OCI-LY1 (cell line): ENCODE results near the gene PEX1.
A peak's percentile ranks its signal among the peaks of the same experiment; 100 is the strongest.
"Not testable (repeated sequence)": the region's sequence is repeated elsewhere in the genome, so short reads cannot be mapped to it uniquely, and the experiment has no call there.

Experiments used
- H2AFZ ChIP-seq: fragments of 200-600 bp; sonication (generic), shearing (Covaris generic); 2 replicates; pipeline ENCODE4 v1.6.0; 2014; ENCODE audit warnings: antibody characterized with exemption, mild to moderate bottlenecking, low read length
- H3F3A ChIP-seq: fragments of 200-600 bp; sonication (generic), shearing (Covaris generic); 2 replicates; pipeline ENCODE4 v1.6.0; 2014; ENCODE audit warnings: mild to moderate bottlenecking, antibody characterized with exemption, low read length, moderate library complexity; ENCODE audit not compliant: insufficient read depth
- H3K27ac ChIP-seq: fragments of 200-600 bp; sonication (generic); 2 replicates; pipeline ENCODE4 v1.5.1; 2014; ENCODE audit warnings: low read length, mixed run types, mild to moderate bottlenecking, low read depth; ENCODE audit not compliant: poor library complexity, severe bottlenecking
- H3K27me3 ChIP-seq: fragments of 200-600 bp; sonication (generic); 2 replicates; pipeline ENCODE4 v1.6.0; 2014; ENCODE audit warnings: antibody characterized with exemption, mild to moderate bottlenecking, low read length, moderate library complexity; ENCODE audit not compliant: insufficient read depth
- H3K36me3 ChIP-seq: fragments of 200-600 bp; sonication (generic); 2 replicates; pipeline ENCODE4 v1.6.1; 2014; ENCODE audit warnings: mild to moderate bottlenecking, antibody characterized with exemption, low read length, moderate library complexity, mixed read lengths; ENCODE audit not compliant: insufficient read depth
- H3K4me1 ChIP-seq: fragments of 200-600 bp; sonication (generic); 2 replicates; pipeline ENCODE4 v1.5.1; 2014; ENCODE audit warnings: mild to moderate bottlenecking, low read length, moderate library complexity; ENCODE audit not compliant: insufficient read depth, severe bottlenecking
- H3K4me2 ChIP-seq: fragments of 200-600 bp; sonication (generic), shearing (Covaris generic); 2 replicates; pipeline ENCODE4 v1.6.1; 2014; ENCODE audit warnings: low read length
- H3K4me3 ChIP-seq: fragments of 200-600 bp; sonication (generic); 2 replicates; pipeline ENCODE4 v1.5.1; 2014; ENCODE audit warnings: low read length, low read depth, mild to moderate bottlenecking, mixed read lengths; ENCODE audit not compliant: poor library complexity, severe bottlenecking
- H3K79me2 ChIP-seq: fragments of 200-600 bp; shearing (Covaris generic); 2 replicates; pipeline ENCODE4 v1.6.1; 2016; ENCODE audit warnings: mixed run types, low read length, mixed read lengths; ENCODE audit not compliant: insufficient read depth
- H3K9ac ChIP-seq: fragments of 200-600 bp; sonication (generic), shearing (Covaris generic); 2 replicates; pipeline ENCODE4 v1.6.1; 2014; ENCODE audit warnings: mild to moderate bottlenecking, low read length, mixed read lengths
- H3K9me2 ChIP-seq: fragments of 200-600 bp; sonication (generic), shearing (Covaris generic); 2 replicates; pipeline ENCODE4 v1.6.1; 2014; ENCODE audit warnings: low read depth, mild to moderate bottlenecking, low read length, mixed read lengths
- H3K9me3 ChIP-seq: fragments of 200-600 bp; shearing (Covaris generic); 2 replicates; pipeline ENCODE4 v1.6.1; 2014; ENCODE audit warnings: low read length, mixed read lengths
- H4K20me1 ChIP-seq: fragments of 200-600 bp; sonication (generic), shearing (Covaris generic); 2 replicates; pipeline ENCODE4 v1.6.0; 2016; ENCODE audit warnings: mild to moderate bottlenecking, low read length; ENCODE audit not compliant: insufficient read depth
- CTCF ChIP-seq: fragments of 200-600 bp; sonication (generic), shearing (Covaris generic); IDR thresholded peaks from 2 replicates; pipeline ENCODE4 v1.5.1; 2017; ENCODE audit warnings: mild to moderate bottlenecking, antibody characterized with exemption, low read length, moderate library complexity, mixed read lengths
- EZH2 ChIP-seq: fragments of 200-600 bp; sonication (generic), shearing (Covaris generic); IDR thresholded peaks from 2 replicates; pipeline ENCODE4 v1.8.0; 2017; ENCODE audit warnings: borderline replicate concordance, mixed run types, mild to moderate bottlenecking, antibody characterized with exemption, low read length, moderate library complexity, mixed read lengths

Gene PEX1

GRCh38 chr7:92468589-92468988 lies 59.7 kb downstream of the PEX1 start:
- H3F3A ChIP-seq, H3K9me3 ChIP-seq, H3K27ac ChIP-seq, H4K20me1 ChIP-seq, H2AFZ ChIP-seq, H3K4me2 ChIP-seq, H3K9ac ChIP-seq, H3K36me3 ChIP-seq, H3K4me3 ChIP-seq, H3K4me1 ChIP-seq, H3K79me2 ChIP-seq, H3K9me2 ChIP-seq, H3K27me3 ChIP-seq: not testable (repeated sequence)

- no peak overlapping the region for H3K9ac ChIP-seq
- H4K20me1 ChIP-seq: no peaks in the 10 kb centered on the region
- H3K27ac ChIP-seq: no peak overlapping the region
- TF ChIP-seq EZH2 (no peak), CTCF (no peak)
- H3K27me3 ChIP-seq: no peaks in the 10 kb centered on the region
- H3K9me2 ChIP-seq: no peaks in the 10 kb centered on the region
- no peak overlapping the region for H2AFZ ChIP-seq
- no peak overlapping the region for H3K4me2 ChIP-seq
- H3K9me3 ChIP-seq: peaks cover 3% of the 10 kb centered on the region; the same call in 1 of the 2 replicates
- H3K36me3 ChIP-seq: no peaks in the 10 kb centered on the region; the same call in 1 of the 2 replicates
- no peak overlapping the region for H3K4me3 ChIP-seq
- no peaks in the 10 kb centered on the region for H3K79me2 ChIP-seq
- peaks cover 2% of the 10 kb centered on the region for H3K4me1 ChIP-seq
- H3F3A ChIP-seq: no peaks in the 10 kb centered on the region
Measured at GRCh38 chr7:92466682-92467081, 61.6 kb downstream of the PEX1 start.

GRCh38 chr7:92464515-92464914 lies 63.8 kb downstream of the PEX1 start:
- Histone ChIP-seq H3K27ac (no peak overlapping the region), H3K9ac (no peak overlapping the region), H3K36me3 (no peaks in the 10 kb centered on the region), H3K79me2 (no peaks in the 10 kb centered on the region), H3K4me3 (no peak overlapping the region), H3K4me1 (peaks cover 10% of the 10 kb centered on the region), H3K9me3 (peaks cover 3% of the 10 kb centered on the region; the same call in 1 of the 2 replicates), H4K20me1 (no peaks in the 10 kb centered on the region), H3F3A (no peaks in the 10 kb centered on the region), H3K27me3 (no peaks in the 10 kb centered on the region), H3K9me2 (no peaks in the 10 kb centered on the region), H2AFZ (no peak overlapping the region), H3K4me2 (no peak overlapping the region)
- no peak for TF ChIP-seq CTCF
- no peak for TF ChIP-seq EZH2

- no peaks in the 10 kb centered on the region for H3K27me3 ChIP-seq
- peak overlapping the region; percentile 25; the same call in 1 of the 2 replicates for H2AFZ ChIP-seq
- no peaks in the 10 kb centered on the region for H4K20me1 ChIP-seq
Measured at GRCh38 chr7:92462560-92462959, 65.8 kb downstream of the PEX1 start.

More at GRCh38 chr7:92462560-92462959, 65.8 kb downstream of the PEX1 start:
- peaks cover 10% of the 10 kb centered on the region for H3K4me1 ChIP-seq
- no peaks in the 10 kb centered on the region for H3K9me2 ChIP-seq
- no peaks in the 10 kb centered on the region for H3F3A ChIP-seq
- no peaks in the 10 kb centered on the region for H3K9me3 ChIP-seq
- TF ChIP-seq EZH2: no peak
- peak; percentile 12; the same call in 1 of the 2 replicates for TF ChIP-seq CTCF
- H3K4me3 ChIP-seq: no peak overlapping the region
- H3K36me3 ChIP-seq: no peaks in the 10 kb centered on the region
- H3K27ac ChIP-seq: no peak overlapping the region
- no peak overlapping the region for H3K4me2 ChIP-seq
- H3K79me2 ChIP-seq: no peaks in the 10 kb centered on the region
- no peak overlapping the region for H3K9ac ChIP-seq
